HG02678 (cell line): ENCODE results near the gene GALNS.

Source experiments
- ATAC-seq: cut with Tn5 transposase; IDR thresholded peaks from one replicate; pipeline ENCODE4 v1.9.1; 2021; ENCODE audit warnings: mild to moderate bottlenecking, moderate library complexity; ENCODE audit not compliant: unreplicated experiment

GALNS gene

GRCh38 chr16:88859381-88860091, 2.8 kb upstream of the GALNS start:
- ATAC-seq = no peak

- no peak for ATAC-seq
Measured at GRCh38 chr16:88857728-88858339, 1.1 kb upstream of the GALNS start.

- no peak for ATAC-seq
Measured at GRCh38 chr16:88856122-88856827, 472 bp downstream of the GALNS start.

GRCh38 chr16:88855736-88856121, 1.0 kb downstream of the GALNS start:
- ATAC-seq = no peak

GRCh38 chr16:88855176-88855575, 1.6 kb downstream of the GALNS start:
- ATAC-seq = no peak

DNA sequence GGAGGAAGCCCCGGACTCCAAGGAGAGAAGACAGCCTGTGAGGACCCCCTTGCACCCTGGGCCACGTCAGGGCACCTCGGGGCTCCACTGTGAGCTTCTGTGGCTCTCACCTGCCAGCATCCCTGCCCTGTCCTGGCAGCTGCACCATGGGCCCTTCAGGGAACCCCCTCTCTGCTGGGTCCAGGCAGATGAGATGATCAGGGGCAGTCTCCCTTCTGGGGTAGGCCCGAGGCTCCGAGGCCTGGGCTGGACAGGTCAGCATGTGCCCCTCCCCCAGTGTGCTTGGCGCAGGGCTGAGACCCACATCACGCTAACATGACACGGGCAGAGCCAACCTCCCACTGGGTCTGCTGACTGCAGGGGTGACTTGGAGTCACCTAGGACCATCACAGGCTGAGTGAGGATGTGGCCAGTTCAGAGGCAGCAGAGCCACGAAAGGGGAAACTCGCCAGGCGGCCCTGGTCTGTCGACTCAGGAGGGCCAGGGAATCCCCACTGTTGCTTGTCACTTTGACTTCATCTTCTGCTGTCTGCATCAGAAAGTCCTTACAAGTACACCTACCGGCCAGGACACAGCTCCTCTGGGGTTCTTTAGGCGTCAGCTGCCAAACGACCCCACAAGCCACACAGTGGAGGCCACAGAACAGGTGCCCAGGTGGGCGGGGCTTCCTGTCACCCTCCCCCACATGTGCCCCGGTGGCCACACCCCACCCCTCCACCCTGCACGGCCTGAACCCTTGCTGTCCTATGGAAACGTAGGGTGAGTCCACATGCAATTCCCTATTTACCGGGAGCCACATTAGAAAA, 2.2 kb downstream of the GALNS start:
- no peak for ATAC-seq

- no peak for ATAC-seq
Measured at GRCh38 chr16:88853325-88853941, 3.3 kb downstream of the GALNS start.

- no peak for ATAC-seq
Measured at GRCh38 chr16:88851616-88852015, 5.1 kb downstream of the GALNS start.

DNA sequence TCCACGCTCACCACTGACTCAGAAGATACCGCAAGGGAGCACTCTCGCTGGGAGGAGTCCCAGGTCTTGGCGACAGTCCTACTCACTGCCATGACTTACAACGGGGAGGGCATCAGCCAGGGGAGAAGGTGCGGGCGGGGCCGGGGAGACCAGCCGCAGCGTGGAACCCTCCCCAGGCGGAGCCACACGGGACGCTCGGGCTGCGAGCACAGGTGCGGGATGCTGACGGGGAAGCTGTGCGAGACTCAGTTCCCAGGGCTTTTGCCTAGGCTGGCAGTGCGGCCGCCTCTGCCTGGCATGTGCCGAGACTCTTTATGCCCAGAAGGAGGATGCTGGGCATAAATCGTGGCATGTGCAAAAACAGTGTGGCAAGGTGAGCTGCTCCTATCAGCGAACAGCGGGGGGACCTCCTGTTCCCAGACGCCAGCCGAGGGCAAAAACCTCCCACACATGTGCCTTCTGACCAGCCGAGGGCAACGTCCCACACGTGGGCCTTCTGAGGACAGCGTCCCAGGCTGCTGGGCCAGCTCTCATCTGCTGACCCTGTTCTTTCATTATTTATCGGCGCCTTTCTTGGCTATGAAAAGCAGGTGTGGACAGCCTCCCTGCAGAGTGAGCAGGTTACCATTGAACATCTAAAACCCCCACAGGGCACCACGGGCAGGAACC, 6.1 kb downstream of the GALNS start:
- no peak for ATAC-seq

DNA sequence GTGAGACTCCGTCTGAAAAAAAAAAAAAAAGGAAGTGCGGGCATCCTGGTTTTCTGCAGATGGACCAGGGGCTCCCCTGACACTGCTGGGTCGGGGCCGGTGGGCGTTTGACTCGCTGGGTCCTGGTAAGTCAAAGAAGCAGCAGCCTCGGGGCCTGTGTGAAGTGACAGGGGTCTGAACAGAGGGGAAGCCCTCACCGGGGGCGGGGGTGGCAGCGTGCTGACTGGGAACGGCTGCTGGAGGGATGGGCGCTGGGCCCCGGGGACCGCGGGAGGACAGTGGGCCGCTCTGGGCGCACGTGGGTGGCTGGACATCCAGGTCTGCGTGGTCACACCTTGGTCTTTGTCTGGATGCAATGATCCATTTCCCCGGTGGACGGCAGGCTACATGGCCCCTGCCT, 8.2 kb downstream of the GALNS start:
- no peak for ATAC-seq

- no peak for ATAC-seq
Measured at GRCh38 chr16:88847654-88848053, 9.1 kb downstream of the GALNS start.

GRCh38 chr16:88846088-88846487, 10.7 kb downstream of the GALNS start:
- no peak for ATAC-seq

GRCh38 chr16:88844419-88845036, 12.2 kb downstream of the GALNS start:
- ATAC-seq = no peak

DNA sequence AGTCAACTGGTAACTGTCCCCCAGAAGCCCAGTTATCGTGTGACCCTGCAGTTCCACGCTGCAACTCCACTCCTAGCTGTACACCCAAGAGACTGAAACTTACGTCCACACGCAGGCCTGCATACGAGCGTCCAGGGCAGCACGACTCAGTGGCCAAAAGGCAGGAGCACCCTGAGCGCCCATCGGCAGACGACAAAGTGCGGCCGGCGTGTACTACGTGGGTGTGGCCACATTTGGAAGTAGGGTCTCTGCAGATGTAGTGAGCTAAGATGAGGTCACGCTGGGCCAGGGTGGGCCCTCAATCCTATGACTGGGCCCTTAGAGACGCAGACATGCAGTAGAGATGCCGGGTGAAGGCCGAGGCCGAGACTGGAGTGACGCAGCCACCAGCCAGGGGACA, 13.5 kb downstream of the GALNS start:
- no peak for ATAC-seq

DNA sequence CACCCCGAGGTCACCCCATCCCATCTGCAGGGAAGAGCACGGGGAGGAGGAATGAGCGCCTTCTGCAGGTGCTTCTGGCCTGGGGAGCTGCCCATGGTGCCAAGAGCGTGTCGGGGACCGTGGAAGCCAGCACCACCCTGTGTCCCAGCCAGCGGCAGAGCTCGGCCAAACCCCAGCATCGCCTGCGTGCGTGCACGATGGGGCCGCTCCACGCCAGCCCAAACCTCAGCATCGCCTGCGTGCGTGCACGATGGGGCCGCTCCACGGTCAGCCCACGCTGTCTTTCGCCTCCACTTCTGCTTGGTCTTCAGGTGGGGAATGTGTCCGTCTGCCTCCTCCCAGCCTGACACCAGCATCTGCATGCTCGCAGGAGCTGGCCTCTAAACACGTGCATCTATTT, 13.9 kb downstream of the GALNS start:
- ATAC-seq = no peak

DNA sequence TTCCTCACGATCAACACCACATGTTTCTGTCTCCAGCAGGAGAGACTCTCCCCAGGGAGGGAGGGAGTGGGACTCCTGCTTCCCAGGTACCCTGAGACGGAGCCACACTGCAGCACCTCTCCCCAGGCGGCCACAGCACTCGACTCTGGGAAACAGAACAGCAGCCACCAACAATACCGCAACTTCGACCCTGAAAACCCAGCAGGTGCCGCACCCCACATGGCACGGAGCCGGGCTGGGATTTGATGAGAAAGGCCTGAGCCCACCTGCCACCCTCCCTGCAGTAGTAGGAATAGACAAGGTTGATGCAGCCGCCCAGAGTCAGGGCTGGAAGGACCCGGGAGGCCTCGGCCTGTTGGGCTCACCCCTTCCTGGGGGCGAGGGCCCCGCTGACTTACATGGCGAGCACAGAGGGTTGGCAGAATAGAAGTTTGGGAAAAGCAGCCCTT, 14.4 kb downstream of the GALNS start:
- ATAC-seq = no peak

GRCh38 chr16:88841521-88842307, 15.0 kb downstream of the GALNS start:
- no peak for ATAC-seq

GRCh38 chr16:88840600-88841215, 16.0 kb downstream of the GALNS start:
- no peak for ATAC-seq
